ENCODE measurements around the gene SCFD2. TPM values are rescaled to one million over a fixed set of nuclear protein-coding genes. Genes with fewer than 3 reads are reported as not detected.

SCFD2 gene
- total RNA-seq, 4 donors from 2014 or later = 8.9 to 16.0 (median 14.8) TPM

- in situ Hi-C loops (cut with MboI; ENCODE audit: low sequenced_read_pairs in 4 of 4) (no loop called here), intact Hi-C loops (cut with DNase I; ENCODE audit: low total_unique reads) (no loop called here)
- ATAC-seq = no peak
- TF ChIP-seq, protein P1, sequence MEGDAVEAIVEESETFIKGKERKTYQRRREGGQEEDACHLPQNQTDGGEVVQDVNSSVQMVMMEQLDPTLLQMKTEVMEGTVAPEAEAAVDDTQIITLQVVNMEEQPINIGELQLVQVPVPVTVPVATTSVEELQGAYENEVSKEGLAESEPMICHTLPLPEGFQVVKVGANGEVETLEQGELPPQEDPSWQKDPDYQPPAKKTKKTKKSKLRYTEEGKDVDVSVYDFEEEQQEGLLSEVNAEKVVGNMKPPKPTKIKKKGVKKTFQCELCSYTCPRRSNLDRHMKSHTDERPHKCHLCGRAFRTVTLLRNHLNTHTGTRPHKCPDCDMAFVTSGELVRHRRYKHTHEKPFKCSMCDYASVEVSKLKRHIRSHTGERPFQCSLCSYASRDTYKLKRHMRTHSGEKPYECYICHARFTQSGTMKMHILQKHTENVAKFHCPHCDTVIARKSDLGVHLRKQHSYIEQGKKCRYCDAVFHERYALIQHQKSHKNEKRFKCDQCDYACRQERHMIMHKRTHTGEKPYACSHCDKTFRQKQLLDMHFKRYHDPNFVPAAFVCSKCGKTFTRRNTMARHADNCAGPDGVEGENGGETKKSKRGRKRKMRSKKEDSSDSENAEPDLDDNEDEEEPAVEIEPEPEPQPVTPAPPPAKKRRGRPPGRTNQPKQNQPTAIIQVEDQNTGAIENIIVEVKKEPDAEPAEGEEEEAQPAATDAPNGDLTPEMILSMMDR (IDR thresholded peaks at IDR 0.05 in 4 of 5, conservative IDR thresholded peaks at IDR 0.05 in 1 of 5) = no peak
- no peak for TF ChIP-seq POLR2A (IDR thresholded peaks at IDR 0.05)
- H3K4me3 ChIP-seq = no peak overlapping the region
- no peak for DNase-seq
- H3K4me1 ChIP-seq = peaks cover 10 to 17% of the 10 kb centered on the region in 2 donors
- H3K36me3 ChIP-seq = no peaks in the 10 kb centered on the region
- no peak overlapping the region for H3K27ac ChIP-seq
- H3K27me3 ChIP-seq = no peaks in the 10 kb centered on the region
- no peaks in the 10 kb centered on the region for H3K9me3 ChIP-seq
Measured at GRCh38 chr4:52937829-52938228, 428.0 kb downstream of the SCFD2 start.

GRCh38 chr4:52936729-52937128, 429.1 kb downstream of the SCFD2 start:
- in situ Hi-C loops (cut with MboI; ENCODE audit: low sequenced_read_pairs in 4 of 4) (no loop called here), intact Hi-C loops (cut with DNase I; ENCODE audit: low total_unique reads) (no loop called here)
- DNase-seq (no peak), ATAC-seq (no peak)
- Histone ChIP-seq H3K9me3 (no peaks in the 10 kb centered on the region), H3K36me3 (no peaks in the 10 kb centered on the region), H3K27me3 (no peaks in the 10 kb centered on the region), H3K4me3 (no peak overlapping the region), H3K27ac (no peak overlapping the region), H3K4me1 (peaks cover 16 to 28% of the 10 kb centered on the region in 2 donors)
- TF ChIP-seq POLR2A (IDR thresholded peaks at IDR 0.05) = no peak
- TF ChIP-seq, protein P1 (IDR thresholded peaks at IDR 0.05 in 4 of 5, conservative IDR thresholded peaks at IDR 0.05 in 1 of 5) = no peak

DNA sequence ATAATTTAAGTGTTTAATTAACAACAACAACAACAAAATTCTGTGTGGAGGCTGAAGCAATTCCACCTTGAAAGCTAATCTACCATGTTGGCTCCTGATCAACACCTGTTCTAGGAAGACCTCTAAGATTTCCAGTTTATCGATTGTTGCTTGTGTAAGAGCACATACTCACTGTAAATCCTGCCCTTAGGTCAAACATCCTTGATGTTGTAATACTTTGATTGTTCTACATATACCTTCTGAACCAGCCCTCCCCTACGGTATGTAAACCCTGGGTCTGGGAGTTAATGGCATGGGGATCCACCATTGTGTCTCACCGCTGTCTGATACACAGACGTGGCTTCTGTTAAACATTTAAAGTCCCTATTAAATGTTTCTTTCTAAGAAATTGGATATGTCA, 430.5 kb downstream of the SCFD2 start:
- no peaks in the 10 kb centered on the region for H3K36me3 ChIP-seq
- in situ Hi-C loops (cut with MboI; ENCODE audit: low sequenced_read_pairs in 4 of 4) (no loop called here), intact Hi-C loops (cut with DNase I; ENCODE audit: low total_unique reads) (no loop called here)
- TF ChIP-seq, protein P1 (IDR thresholded peaks at IDR 0.05 in 4 of 5, conservative IDR thresholded peaks at IDR 0.05 in 1 of 5) = no peak
- TF ChIP-seq POLR2A (IDR thresholded peaks at IDR 0.05) = no peak
- H3K4me3 ChIP-seq = no peak overlapping the region
- H3K27me3 ChIP-seq = no peaks in the 10 kb centered on the region
- DNase-seq (no peak), ATAC-seq (no peak)
- no peaks in the 10 kb centered on the region for H3K9me3 ChIP-seq
- H3K4me1 ChIP-seq = peaks cover 16 to 26% of the 10 kb centered on the region in 2 donors
- no peak overlapping the region for H3K27ac ChIP-seq

DNA sequence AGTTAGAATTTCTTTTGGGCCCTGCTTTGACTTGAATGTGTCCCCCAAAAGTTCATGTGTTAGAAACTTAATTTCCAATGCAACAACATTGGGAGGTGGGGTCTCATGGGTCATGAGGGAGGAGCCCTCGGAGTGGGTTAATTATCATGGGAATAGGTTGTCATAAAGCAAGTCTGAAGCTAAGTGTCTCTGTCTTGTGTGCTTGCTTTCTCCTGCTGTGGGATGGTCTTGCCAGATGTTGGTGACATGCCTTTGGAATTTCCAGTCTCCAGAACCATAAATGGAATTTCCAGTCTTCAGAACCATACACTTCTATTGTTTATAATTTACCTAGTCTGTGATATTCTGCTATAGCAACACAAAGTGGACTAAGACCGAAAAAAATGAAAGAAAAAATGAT, 432.1 kb downstream of the SCFD2 start:
- intact Hi-C loops (cut with DNase I; ENCODE audit: low total_unique reads) = no loop called here
- in situ Hi-C loops (cut with MboI; ENCODE audit: low sequenced_read_pairs in 4 of 4) = no loop called here
- ATAC-seq = no peak

More for the DNA sequence above, 432.1 kb downstream of the SCFD2 start:
- H3K4me3 ChIP-seq = no peak overlapping the region
- no peaks in the 10 kb centered on the region for H3K9me3 ChIP-seq
- H3K36me3 ChIP-seq = no peaks in the 10 kb centered on the region
- peaks cover 10 to 17% of the 10 kb centered on the region in 2 donors for H3K4me1 ChIP-seq
- no peak for DNase-seq
- TF ChIP-seq, protein P1 (IDR thresholded peaks at IDR 0.05 in 4 of 5, conservative IDR thresholded peaks at IDR 0.05 in 1 of 5) = no peak
- no peak for TF ChIP-seq POLR2A (IDR thresholded peaks at IDR 0.05)
- H3K27ac ChIP-seq = no peak overlapping the region
- H3K27me3 ChIP-seq = no peaks in the 10 kb centered on the region
